ENCODE measurements around the gene CHRNG. TPM values are rescaled to one million over a fixed set of nuclear protein-coding genes. Genes with fewer than 3 reads are reported as not detected.

Gene CHRNG
- total and polyA plus RNA-seq, 7 experiments from 2014 or later, result 0.10 to 0.26 TPM; not detected in 5

DNA sequence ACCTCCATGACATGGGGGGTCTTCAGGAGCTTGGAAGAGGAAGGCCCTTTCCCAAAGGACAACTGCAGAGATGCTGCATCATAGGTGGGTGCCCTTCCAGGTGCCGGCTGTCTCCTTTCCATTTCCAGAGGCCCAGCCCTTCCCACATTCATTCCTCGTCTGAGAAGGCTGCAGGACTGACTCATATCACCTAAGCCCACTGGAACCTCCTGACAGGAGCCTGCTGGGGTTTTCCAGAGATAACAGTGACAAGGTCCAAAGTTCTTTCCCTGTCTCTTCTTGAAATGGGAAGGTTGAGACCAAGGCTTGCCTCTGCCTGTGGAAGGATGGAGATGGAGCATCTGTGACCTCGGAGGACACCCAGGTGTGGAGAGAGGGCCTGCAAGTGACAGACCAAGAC lies 22.9 kb upstream of the CHRNG start:
- POLR2A ChIA-PET, result no interaction called here
- Mint-ChIP-seq H3K27me3 (peaks cover 9 to 28% (median 18%) of the 10 kb centered on the region in 5 donors), H3K27ac (no peak overlapping the region), H3K4me1 (peaks cover 0 to 5% (median 3%) of the 10 kb centered on the region in 7 donors), H3K36me3 (no peaks in the 10 kb centered on the region), H3K9me3 (no peaks in the 10 kb centered on the region), H3K4me3 (no peak overlapping the region)
- Histone ChIP-seq H3K9me3 (ENCODE audit: control insufficient read depth in 2 of 3, low read length in 3 of 3) (no peaks in the 10 kb centered on the region), H3K36me3 (ENCODE audit: control insufficient read depth in 2 of 3, insufficient read depth in 3 of 3, low read length in 3 of 3) (no peaks in the 10 kb centered on the region), H3K4me1 (ENCODE audit: control insufficient read depth in 2 of 2, insufficient read depth in 2 of 2, low read length in 2 of 2) (no peaks in the 10 kb centered on the region), H3K27ac (ENCODE audit: low read depth, low read length) (no peak overlapping the region), H3K27me3 (ENCODE audit: control insufficient read depth in 2 of 2, insufficient read depth in 2 of 2, low read length in 2 of 2) (no peaks in the 10 kb centered on the region), H3K4me3 (ENCODE audit: low read length) (no peak overlapping the region)
- no peak for ATAC-seq
- no peak for DNase-seq
- CTCF ChIA-PET, result no interaction called here
- intact Hi-C loops (cut with micrococcal nuclease), result no loop called here

DNA sequence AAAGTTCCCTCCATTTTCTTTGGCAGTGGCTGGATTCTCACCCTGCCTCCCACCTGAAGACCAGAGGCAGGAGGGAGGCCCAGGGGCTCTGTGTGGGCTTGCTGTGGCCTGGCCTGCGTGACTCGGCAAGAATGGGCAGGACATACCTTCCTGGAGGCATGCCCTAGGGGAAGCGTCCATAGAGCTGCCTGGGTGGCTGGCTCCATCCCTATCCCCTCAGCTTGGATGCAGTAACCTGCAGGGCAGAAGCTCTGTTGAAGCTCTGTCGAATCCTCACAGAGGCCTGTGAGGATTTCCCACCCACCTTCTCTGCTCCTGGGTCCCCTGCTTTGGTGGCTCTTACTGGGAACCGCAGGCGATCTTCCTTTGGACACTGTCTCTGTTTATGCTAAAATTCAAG lies 20.6 kb upstream of the CHRNG start:
- DNase-seq (no peak), ATAC-seq (no peak)
- Histone ChIP-seq H3K4me1 (ENCODE audit: control insufficient read depth in 2 of 2, insufficient read depth in 2 of 2, low read length in 2 of 2) (peaks cover 0 to 6% of the 10 kb centered on the region in 2 donors), H3K27me3 (ENCODE audit: control insufficient read depth in 2 of 2, insufficient read depth in 2 of 2, low read length in 2 of 2) (peaks cover 0 to 5% of the 10 kb centered on the region in 2 donors), H3K27ac (ENCODE audit: low read depth, low read length) (no peak overlapping the region), H3K4me3 (ENCODE audit: low read length) (no peak overlapping the region), H3K9me3 (ENCODE audit: control insufficient read depth in 2 of 3, low read length in 3 of 3) (no peaks in the 10 kb centered on the region), H3K36me3 (ENCODE audit: control insufficient read depth in 2 of 3, insufficient read depth in 3 of 3, low read length in 3 of 3) (no peaks in the 10 kb centered on the region)
- intact Hi-C loops (cut with micrococcal nuclease), result no loop called here
- Mint-ChIP-seq H3K4me1 (peaks cover 2 to 11% (median 8%) of the 10 kb centered on the region in 7 donors), H3K36me3 (no peaks in the 10 kb centered on the region), H3K27me3 (peaks cover 14 to 28% (median 25%) of the 10 kb centered on the region in 5 donors), H3K27ac (no peak overlapping the region), H3K9me3 (no peaks in the 10 kb centered on the region), H3K4me3 (no peak overlapping the region)
- ChIA-PET CTCF (no interaction called here), POLR2A (no interaction called here)

DNA sequence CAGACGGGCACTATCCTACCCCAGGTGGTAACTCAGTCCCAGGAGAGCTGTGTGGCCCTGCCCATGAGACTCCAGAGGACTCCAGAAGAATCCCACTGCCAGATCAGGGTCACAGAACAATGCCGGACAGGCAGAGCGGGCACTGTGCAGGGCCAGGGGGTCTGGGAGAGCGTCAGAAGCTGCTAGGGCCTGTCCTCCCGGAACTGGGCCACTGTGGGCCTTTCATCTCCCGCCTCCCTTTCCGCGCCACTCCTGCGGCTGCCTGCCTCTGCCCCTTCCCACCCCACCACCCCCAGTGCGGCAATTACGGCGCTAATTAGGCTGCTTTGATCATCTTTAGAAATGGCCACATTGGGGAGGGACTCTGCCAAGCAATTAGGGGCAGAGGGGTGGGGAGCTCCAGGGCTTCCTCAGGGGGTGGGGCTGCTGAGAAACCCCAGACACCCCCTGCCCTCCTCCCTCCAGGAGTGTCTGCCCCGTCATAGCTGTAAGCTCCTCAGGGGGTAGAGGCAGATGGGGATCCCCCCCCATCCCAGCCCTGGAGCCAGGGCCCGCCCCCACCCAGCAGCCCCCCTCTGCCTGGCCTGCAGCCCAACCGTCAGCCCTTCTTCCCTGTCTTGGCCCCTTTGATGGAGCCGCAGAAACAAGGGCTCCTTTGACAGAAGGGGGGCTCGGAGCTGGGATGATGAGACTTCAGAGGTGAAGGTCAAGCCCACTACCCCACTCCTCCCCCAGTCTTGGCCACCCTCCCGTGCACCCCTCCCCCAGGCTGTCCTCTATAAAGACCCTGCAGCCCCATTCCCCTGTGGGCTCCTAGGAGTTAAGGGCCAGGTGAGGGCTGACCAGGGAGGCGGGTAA lies 19.7 kb upstream of the CHRNG start, which contains the start of gene PRSS56:
Gene PRSS56 (plus strand): TSS at position 808 of the 858 bp plus-strand sequence. CDS start 211 bp downstream, outside the sequence.
- H3K9me3 ChIP-seq (ENCODE audit: control insufficient read depth in 2 of 3, low read length in 3 of 3), result no peaks in the 10 kb centered on the region
- H3K27me3 Mint-ChIP-seq, result peaks cover 15 to 32% (median 30%) of the 10 kb centered on the region in 5 donors
- H3K27ac Mint-ChIP-seq, result peak within 1 kb of the TSS in 1 of 9 donors; percentile 32
- DNase-seq (no peak), ATAC-seq (no peak)
- no peak within 1 kb of the TSS for H3K27ac ChIP-seq (ENCODE audit: low read depth, low read length)
- peaks cover 2 to 15% (median 10%) of the 10 kb centered on the region in 7 donors for H3K4me1 Mint-ChIP-seq
- H3K4me3 ChIP-seq (ENCODE audit: low read length), result no peak within 1 kb of the TSS
- ChIA-PET POLR2A (no interaction called here), CTCF (no interaction called here)
- peak within 1 kb of the TSS in 4 of 10 donors; percentile 58 to 80 (median 60) for H3K4me3 Mint-ChIP-seq
- H3K9me3 Mint-ChIP-seq, result no peaks in the 10 kb centered on the region
- no peaks in the 10 kb centered on the region for H3K36me3 ChIP-seq (ENCODE audit: control insufficient read depth in 2 of 3, insufficient read depth in 3 of 3, low read length in 3 of 3)
- peaks cover 0 to 7% of the 10 kb centered on the region in 2 donors for H3K4me1 ChIP-seq (ENCODE audit: control insufficient read depth in 2 of 2, insufficient read depth in 2 of 2, low read length in 2 of 2)
- H3K27me3 ChIP-seq (ENCODE audit: control insufficient read depth in 2 of 2, insufficient read depth in 2 of 2, low read length in 2 of 2), result peaks cover 0 to 5% of the 10 kb centered on the region in 2 donors
- intact Hi-C loops (cut with micrococcal nuclease), result loop anchor here (5.0 to 10.0 kb wide), 3 partner anchors 75 to 668 kb away; partner anchors contain the start of gene NPPC (in 1 of the 2)
- H3K36me3 Mint-ChIP-seq, result no peaks in the 10 kb centered on the region

DNA sequence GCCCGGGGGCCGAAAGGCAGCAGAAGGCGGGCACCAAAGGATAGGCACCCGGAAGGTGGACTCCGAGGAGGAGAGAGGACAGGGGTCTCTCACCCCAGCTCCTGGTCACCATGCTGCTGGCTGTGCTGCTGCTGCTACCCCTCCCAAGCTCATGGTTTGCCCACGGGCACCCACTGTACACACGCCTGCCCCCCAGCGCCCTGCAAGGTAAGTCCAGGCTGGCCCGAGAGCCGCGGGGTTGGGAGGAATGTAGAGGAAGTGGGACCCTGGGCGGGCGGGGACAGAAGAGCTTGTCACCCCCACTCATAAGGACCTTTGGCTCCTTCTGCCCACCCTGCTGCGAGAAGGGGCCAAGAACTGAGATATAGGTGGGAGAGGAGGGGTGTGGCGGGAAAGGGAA lies 19.0 kb upstream of the CHRNG start:
- DNase-seq (no peak), ATAC-seq (no peak)
- POLR2A ChIA-PET, result no interaction called here
- no peaks in the 10 kb centered on the region for H3K9me3 Mint-ChIP-seq
- H3K4me1 Mint-ChIP-seq, result peaks cover 2 to 15% (median 9%) of the 10 kb centered on the region in 7 donors
- intact Hi-C loops (cut with micrococcal nuclease), result loop anchor here (5.0 to 10.0 kb wide), 3 partner anchors 76 to 668 kb away; partner anchors contain the start of gene NPPC (in 1 of the 2)
- H3K27me3 Mint-ChIP-seq, result peaks cover 15 to 32% (median 31%) of the 10 kb centered on the region in 5 donors
- CTCF ChIA-PET, result no interaction called here
- H3K36me3 Mint-ChIP-seq, result no peaks in the 10 kb centered on the region
- no peak overlapping the region for H3K27ac Mint-ChIP-seq
- H3K4me1 ChIP-seq (ENCODE audit: control insufficient read depth in 2 of 2, insufficient read depth in 2 of 2, low read length in 2 of 2), result peaks cover 0 to 7% of the 10 kb centered on the region in 2 donors
- peak overlapping the region in 3 of 10 donors; percentile 31 to 80 (median 58) for H3K4me3 Mint-ChIP-seq
- peaks cover 0 to 5% of the 10 kb centered on the region in 2 donors for H3K27me3 ChIP-seq (ENCODE audit: control insufficient read depth in 2 of 2, insufficient read depth in 2 of 2, low read length in 2 of 2)
- H3K36me3 ChIP-seq (ENCODE audit: control insufficient read depth in 2 of 3, insufficient read depth in 3 of 3, low read length in 3 of 3), result no peaks in the 10 kb centered on the region
- no peaks in the 10 kb centered on the region for H3K9me3 ChIP-seq (ENCODE audit: control insufficient read depth in 2 of 3, low read length in 3 of 3)
- no peak overlapping the region for H3K4me3 ChIP-seq (ENCODE audit: low read length)
- no peak overlapping the region for H3K27ac ChIP-seq (ENCODE audit: low read depth, low read length)

DNA sequence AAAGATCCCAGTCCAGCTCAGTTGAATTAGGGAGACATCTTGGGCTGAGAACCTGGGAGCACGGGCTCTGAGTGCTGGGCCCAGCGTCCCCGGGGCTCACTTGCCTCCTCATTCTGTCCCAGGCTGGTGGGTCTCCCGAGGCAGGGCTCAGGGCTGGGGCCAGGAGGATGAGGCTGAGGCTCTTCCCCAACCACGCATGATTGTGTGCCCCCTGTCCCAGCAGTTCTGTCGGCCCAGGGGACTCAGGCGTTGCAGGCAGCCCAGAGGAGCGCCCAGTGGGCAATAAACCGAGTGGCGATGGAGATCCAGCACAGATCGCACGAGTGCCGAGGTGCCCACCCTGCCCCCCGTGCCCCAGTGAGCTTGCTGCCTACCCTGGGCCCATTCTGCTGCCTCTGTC lies 18.4 kb upstream of the CHRNG start:
- H3K4me1 Mint-ChIP-seq, result peaks cover 2 to 15% (median 9%) of the 10 kb centered on the region in 7 donors
- H3K27ac Mint-ChIP-seq, result no peak overlapping the region
- no peaks in the 10 kb centered on the region for H3K9me3 Mint-ChIP-seq
- CTCF ChIA-PET, result no interaction called here
- POLR2A ChIA-PET, result no interaction called here
- Histone ChIP-seq H3K36me3 (ENCODE audit: control insufficient read depth in 2 of 3, insufficient read depth in 3 of 3, low read length in 3 of 3) (no peaks in the 10 kb centered on the region), H3K4me1 (ENCODE audit: control insufficient read depth in 2 of 2, insufficient read depth in 2 of 2, low read length in 2 of 2) (peaks cover 0 to 7% of the 10 kb centered on the region in 2 donors), H3K27ac (ENCODE audit: low read depth, low read length) (no peak overlapping the region), H3K4me3 (ENCODE audit: low read length) (no peak overlapping the region), H3K27me3 (ENCODE audit: control insufficient read depth in 2 of 2, insufficient read depth in 2 of 2, low read length in 2 of 2) (peaks cover 0 to 6% of the 10 kb centered on the region in 2 donors), H3K9me3 (ENCODE audit: control insufficient read depth in 2 of 3, low read length in 3 of 3) (no peaks in the 10 kb centered on the region)
- H3K27me3 Mint-ChIP-seq, result peaks cover 15 to 32% (median 31%) of the 10 kb centered on the region in 5 donors
- DNase-seq, result no peak
- H3K36me3 Mint-ChIP-seq, result no peaks in the 10 kb centered on the region
- peak overlapping the region in 5 of 10 donors; percentile 48 to 80 (median 60) for H3K4me3 Mint-ChIP-seq
- intact Hi-C loops (cut with micrococcal nuclease), result loop anchor here (5.0 to 10.0 kb wide), 3 partner anchors 76 to 669 kb away; partner anchors contain the start of gene NPPC (in 1 of the 2)
- no peak for ATAC-seq

DNA sequence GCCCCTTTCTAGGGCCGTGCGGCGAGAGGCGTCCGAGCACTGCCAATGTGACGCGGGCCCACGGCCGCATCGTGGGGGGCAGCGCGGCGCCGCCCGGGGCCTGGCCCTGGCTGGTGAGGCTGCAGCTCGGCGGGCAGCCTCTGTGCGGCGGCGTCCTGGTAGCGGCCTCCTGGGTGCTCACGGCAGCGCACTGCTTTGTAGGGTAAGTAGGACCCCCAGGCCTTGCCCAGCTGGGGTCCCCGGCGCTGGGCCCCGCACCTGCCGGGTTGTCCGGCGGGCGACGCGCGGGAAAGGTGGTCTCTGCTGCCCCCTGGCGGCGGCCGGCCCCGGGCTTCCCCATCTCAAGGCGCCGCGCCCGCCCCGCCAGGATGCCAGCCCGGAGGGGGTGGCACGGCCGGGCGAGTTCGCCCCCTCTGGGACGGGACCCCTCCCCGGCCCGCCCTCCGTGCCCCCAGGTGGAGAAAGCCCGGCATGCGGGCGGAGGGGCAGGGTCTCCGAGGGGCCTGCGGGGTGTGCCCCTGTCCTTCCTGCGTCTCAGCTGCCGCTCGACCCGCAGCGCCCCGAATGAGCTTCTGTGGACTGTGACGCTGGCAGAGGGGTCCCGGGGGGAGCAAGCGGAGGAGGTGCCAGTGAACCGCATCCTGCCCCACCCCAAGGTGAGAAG lies 17.4 kb upstream of the CHRNG start:
- ChIA-PET POLR2A (interaction anchor here (0.8 kb wide), 1 partner anchor 28 kb away, joined by 3 read pairs; the partner anchor contains the start of genes EIF4E2 and TIGD1), CTCF (no interaction called here)
- Histone ChIP-seq H3K9me3 (ENCODE audit: control insufficient read depth in 2 of 3, low read length in 3 of 3) (no peaks in the 10 kb centered on the region), H3K27ac (ENCODE audit: low read depth, low read length) (no peak overlapping the region), H3K36me3 (ENCODE audit: control insufficient read depth in 2 of 3, insufficient read depth in 3 of 3, low read length in 3 of 3) (no peaks in the 10 kb centered on the region), H3K4me1 (ENCODE audit: control insufficient read depth in 2 of 2, insufficient read depth in 2 of 2, low read length in 2 of 2) (peaks cover 0 to 7% of the 10 kb centered on the region in 2 donors), H3K27me3 (ENCODE audit: control insufficient read depth in 2 of 2, insufficient read depth in 2 of 2, low read length in 2 of 2) (peaks cover 0 to 9% of the 10 kb centered on the region in 2 donors), H3K4me3 (ENCODE audit: low read length) (peak overlapping the region; percentile 20)
- Mint-ChIP-seq H3K4me3 (peak overlapping the region in 5 of 10 donors; percentile 45 to 80 (median 66)), H3K9me3 (no peaks in the 10 kb centered on the region), H3K27ac (no peak overlapping the region), H3K27me3 (peaks cover 18 to 40% (median 31%) of the 10 kb centered on the region in 5 donors), H3K4me1 (peaks cover 2 to 17% (median 11%) of the 10 kb centered on the region in 7 donors), H3K36me3 (no peaks in the 10 kb centered on the region)
- intact Hi-C loops (cut with micrococcal nuclease), result loop anchor here (1.0 to 10.0 kb wide), 5 partner anchors 75 to 670 kb away; partner anchors contain the start of gene NPPC (in 1 of the 2)
- peak; percentile 31 to 82 (median 64) for DNase-seq
- ATAC-seq, result peak; percentile 80
